Measurements from ENCODE around the gene GPX2.

DNA sequence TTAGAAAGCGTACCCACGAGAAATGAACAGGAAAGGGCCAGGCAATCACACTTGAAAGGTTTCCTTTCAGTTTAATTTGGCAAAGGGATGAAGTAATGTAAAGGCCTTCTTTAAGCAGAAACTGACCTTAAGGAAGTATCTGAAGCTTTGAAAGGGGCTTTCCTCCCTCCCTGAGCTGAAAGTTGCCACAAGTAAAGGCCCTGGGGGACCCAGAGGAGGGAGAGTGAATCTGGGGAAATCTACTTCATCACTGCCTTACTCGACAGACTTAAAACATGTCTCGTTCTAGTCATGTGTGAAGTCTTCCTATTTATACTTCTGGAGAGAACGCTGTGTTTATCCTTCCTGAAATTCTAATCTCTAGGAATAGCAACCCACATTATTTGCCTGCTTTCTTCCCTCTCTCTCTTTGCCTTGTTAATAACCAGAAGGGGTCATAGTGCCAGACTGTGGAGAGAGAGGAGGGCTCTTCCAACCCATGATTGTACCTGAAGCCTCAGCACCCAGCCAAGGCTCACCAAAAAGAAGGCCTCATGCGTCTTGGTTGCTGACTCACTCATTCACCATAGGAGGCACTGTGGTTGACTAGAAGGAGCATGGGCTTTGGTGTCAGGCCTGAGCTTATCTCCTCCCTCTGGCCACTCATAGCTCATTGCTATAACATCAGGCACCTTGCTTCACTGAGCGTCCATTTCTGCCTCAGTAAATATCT, 10.2 kb upstream of the GPX2 start:
- TF ChIP-seq, protein P1, sequence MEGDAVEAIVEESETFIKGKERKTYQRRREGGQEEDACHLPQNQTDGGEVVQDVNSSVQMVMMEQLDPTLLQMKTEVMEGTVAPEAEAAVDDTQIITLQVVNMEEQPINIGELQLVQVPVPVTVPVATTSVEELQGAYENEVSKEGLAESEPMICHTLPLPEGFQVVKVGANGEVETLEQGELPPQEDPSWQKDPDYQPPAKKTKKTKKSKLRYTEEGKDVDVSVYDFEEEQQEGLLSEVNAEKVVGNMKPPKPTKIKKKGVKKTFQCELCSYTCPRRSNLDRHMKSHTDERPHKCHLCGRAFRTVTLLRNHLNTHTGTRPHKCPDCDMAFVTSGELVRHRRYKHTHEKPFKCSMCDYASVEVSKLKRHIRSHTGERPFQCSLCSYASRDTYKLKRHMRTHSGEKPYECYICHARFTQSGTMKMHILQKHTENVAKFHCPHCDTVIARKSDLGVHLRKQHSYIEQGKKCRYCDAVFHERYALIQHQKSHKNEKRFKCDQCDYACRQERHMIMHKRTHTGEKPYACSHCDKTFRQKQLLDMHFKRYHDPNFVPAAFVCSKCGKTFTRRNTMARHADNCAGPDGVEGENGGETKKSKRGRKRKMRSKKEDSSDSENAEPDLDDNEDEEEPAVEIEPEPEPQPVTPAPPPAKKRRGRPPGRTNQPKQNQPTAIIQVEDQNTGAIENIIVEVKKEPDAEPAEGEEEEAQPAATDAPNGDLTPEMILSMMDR (IDR thresholded peaks at IDR 0.05; ENCODE audit: low read depth, low read length, missing input control) = no peak
- no peak for TF ChIP-seq ATF3 (IDR thresholded peaks at IDR 0.05)
- no peak for TF ChIP-seq SP1 (IDR thresholded peaks at IDR 0.05)
- TF ChIP-seq, protein P2, sequence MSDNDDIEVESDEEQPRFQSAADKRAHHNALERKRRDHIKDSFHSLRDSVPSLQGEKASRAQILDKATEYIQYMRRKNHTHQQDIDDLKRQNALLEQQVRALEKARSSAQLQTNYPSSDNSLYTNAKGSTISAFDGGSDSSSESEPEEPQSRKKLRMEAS (IDR thresholded peaks at IDR 0.05) = no peak
- TF ChIP-seq RXRA (IDR thresholded peaks at IDR 0.05) = no peak
- no peak for TF ChIP-seq HNF4G (IDR thresholded peaks at IDR 0.05)
- TF ChIP-seq ZBTB33 (IDR thresholded peaks at IDR 0.05) = no peak
- TF ChIP-seq YY1 (IDR thresholded peaks at IDR 0.05) = no peak
- TF ChIP-seq EGR1 (IDR thresholded peaks at IDR 0.05; ENCODE audit: low read depth in 2 of 2) = no peak
- TF ChIP-seq JUND (IDR thresholded peaks at IDR 0.05) = no peak
- TF ChIP-seq, protein P3, sequence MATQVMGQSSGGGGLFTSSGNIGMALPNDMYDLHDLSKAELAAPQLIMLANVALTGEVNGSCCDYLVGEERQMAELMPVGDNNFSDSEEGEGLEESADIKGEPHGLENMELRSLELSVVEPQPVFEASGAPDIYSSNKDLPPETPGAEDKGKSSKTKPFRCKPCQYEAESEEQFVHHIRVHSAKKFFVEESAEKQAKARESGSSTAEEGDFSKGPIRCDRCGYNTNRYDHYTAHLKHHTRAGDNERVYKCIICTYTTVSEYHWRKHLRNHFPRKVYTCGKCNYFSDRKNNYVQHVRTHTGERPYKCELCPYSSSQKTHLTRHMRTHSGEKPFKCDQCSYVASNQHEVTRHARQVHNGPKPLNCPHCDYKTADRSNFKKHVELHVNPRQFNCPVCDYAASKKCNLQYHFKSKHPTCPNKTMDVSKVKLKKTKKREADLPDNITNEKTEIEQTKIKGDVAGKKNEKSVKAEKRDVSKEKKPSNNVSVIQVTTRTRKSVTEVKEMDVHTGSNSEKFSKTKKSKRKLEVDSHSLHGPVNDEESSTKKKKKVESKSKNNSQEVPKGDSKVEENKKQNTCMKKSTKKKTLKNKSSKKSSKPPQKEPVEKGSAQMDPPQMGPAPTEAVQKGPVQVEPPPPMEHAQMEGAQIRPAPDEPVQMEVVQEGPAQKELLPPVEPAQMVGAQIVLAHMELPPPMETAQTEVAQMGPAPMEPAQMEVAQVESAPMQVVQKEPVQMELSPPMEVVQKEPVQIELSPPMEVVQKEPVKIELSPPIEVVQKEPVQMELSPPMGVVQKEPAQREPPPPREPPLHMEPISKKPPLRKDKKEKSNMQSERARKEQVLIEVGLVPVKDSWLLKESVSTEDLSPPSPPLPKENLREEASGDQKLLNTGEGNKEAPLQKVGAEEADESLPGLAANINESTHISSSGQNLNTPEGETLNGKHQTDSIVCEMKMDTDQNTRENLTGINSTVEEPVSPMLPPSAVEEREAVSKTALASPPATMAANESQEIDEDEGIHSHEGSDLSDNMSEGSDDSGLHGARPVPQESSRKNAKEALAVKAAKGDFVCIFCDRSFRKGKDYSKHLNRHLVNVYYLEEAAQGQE (IDR thresholded peaks at IDR 0.05) = no peak
- TF ChIP-seq TAF1 (conservative IDR thresholded peaks at IDR 0.05) = no peak
- no peak for TF ChIP-seq FOXA2 (IDR thresholded peaks at IDR 0.05)
